Endothelial cell of umbilical vein (primary cell): ENCODE data around the gene PIK3C2G.

Experiments used
- POLR2A ChIP-seq: IDR thresholded peaks from 2 replicates; pipeline ENCODE4 v1.6.1; 2012; ENCODE audit warnings: low read depth, mild to moderate bottlenecking, control low read depth, low read length
- TF ChIP-seq, protein P1 (sequence below): IDR thresholded peaks from 2 replicates; pipeline ENCODE4 v1.6.1; 2011; ENCODE audit not compliant: insufficient read depth, insufficient read length
- TF ChIP-seq, protein P2 (sequence below), 2 donors: IDR thresholded peaks; 1 replicate in 1 of 2; 2 replicates in 1 of 2; pipeline ENCODE4 v1.5.1; 2011; ENCODE audit warnings: low read length in 2 of 2, mild to moderate bottlenecking in 2 of 2, moderate library complexity in 2 of 2, control low read depth in 1 of 2, inconsistent platforms in 1 of 2, low read depth in 1 of 2; ENCODE audit not compliant: insufficient read depth in 1 of 2; ENCODE audit errors: extremely low read depth in 1 of 2

DNA sequence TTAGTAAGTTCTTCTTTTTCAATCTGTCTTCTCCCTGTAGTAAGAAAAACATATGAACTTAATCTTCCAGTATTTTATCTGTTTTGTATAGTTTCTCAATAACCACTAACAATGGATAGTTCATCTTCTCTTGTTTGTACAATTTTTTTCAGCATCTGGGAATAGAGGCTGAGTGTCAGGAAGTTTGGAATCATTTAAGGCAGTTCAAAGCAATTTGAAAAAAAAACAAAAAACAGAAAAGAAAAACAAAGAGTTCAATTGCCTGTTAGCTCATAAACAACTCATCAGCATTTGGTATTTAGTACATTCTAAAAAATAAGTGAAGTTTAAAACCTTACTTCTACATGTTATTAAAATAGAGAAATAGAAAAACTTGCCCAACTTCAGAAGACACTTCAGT lies 359.7 kb downstream of the PIK3C2G start:
- TF ChIP-seq, protein P1, sequence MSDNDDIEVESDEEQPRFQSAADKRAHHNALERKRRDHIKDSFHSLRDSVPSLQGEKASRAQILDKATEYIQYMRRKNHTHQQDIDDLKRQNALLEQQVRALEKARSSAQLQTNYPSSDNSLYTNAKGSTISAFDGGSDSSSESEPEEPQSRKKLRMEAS: no peak
- TF ChIP-seq POLR2A: no peak
- TF ChIP-seq, protein P2, sequence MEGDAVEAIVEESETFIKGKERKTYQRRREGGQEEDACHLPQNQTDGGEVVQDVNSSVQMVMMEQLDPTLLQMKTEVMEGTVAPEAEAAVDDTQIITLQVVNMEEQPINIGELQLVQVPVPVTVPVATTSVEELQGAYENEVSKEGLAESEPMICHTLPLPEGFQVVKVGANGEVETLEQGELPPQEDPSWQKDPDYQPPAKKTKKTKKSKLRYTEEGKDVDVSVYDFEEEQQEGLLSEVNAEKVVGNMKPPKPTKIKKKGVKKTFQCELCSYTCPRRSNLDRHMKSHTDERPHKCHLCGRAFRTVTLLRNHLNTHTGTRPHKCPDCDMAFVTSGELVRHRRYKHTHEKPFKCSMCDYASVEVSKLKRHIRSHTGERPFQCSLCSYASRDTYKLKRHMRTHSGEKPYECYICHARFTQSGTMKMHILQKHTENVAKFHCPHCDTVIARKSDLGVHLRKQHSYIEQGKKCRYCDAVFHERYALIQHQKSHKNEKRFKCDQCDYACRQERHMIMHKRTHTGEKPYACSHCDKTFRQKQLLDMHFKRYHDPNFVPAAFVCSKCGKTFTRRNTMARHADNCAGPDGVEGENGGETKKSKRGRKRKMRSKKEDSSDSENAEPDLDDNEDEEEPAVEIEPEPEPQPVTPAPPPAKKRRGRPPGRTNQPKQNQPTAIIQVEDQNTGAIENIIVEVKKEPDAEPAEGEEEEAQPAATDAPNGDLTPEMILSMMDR (IDR thresholded peaks at IDR 0.05; ENCODE audit: extremely low read depth in 1 of 2, insufficient read depth in 1 of 2, low read depth in 1 of 2, low read length in 2 of 2): no peak
